BLaER1 treated with 17β-estradiol and CSF1 and Interleukin-3, amounts not matched to agents 10 nM and 100 nM (cell line): ENCODE measurements around the gene MYOD1.

Experiments
- H3K27ac ChIP-seq, 11 experiments: shearing (Covaris generic); formaldehyde crosslinking; 2 replicates each; pipeline ENCODE4 v1.8.1; 2022
- H3K27me3 ChIP-seq, 11 experiments: shearing (Covaris generic); formaldehyde crosslinking; 2 replicates each; pipeline ENCODE4 v1.8.1; 2022
- H3K36me3 ChIP-seq, 11 experiments: shearing (Covaris generic); formaldehyde crosslinking; 2 replicates each; pipeline ENCODE4 v1.8.1; 2022
- H3K4me1 ChIP-seq, 10 experiments: shearing (Covaris generic); formaldehyde crosslinking; 2 replicates each; pipeline ENCODE4 v1.8.1; 2022
- H3K4me2 ChIP-seq, 11 experiments: shearing (Covaris generic); formaldehyde crosslinking; 2 replicates each; pipeline ENCODE4 v1.8.1; 2022
- H3K4me3 ChIP-seq, 10 experiments: shearing (Covaris generic); formaldehyde crosslinking; 2 replicates each; pipeline ENCODE4 v1.8.1; 2022
- H3K9ac ChIP-seq, 11 experiments: shearing (Covaris generic); formaldehyde crosslinking; 2 replicates each; pipeline ENCODE4 v1.8.1; 2022
- H3K9me3 ChIP-seq, 11 experiments: shearing (Covaris generic); formaldehyde crosslinking; replicated peaks in 1 of 11; 2 replicates each; pipeline ENCODE4 v1.8.1; 2022
- H4K20me1 ChIP-seq, 11 experiments: shearing (Covaris generic); formaldehyde crosslinking; 2 replicates each; pipeline ENCODE4 v1.8.1; 2022
- Cebpa-rat ChIP-seq, 11 experiments: shearing (Covaris generic); IDR thresholded peaks; 2 replicates each; pipeline ENCODE4 v1.8.1; 2022

Gene MYOD1

GRCh38 chr11:17716807-17717206, 2.6 kb upstream of the MYOD1 start:
- no peak overlapping the region for H3K4me2 ChIP-seq
- no peak for TF ChIP-seq Cebpa-rat (IDR thresholded peaks at IDR 0.05)
- no peak overlapping the region for H3K4me3 ChIP-seq
- H4K20me1 ChIP-seq = peaks cover 0 to 13% (median 0%) of the 10 kb centered on the region in 11 experiments; a peak in 2 of 22 replicates
- H3K36me3 ChIP-seq = no peaks in the 10 kb centered on the region
- H3K27ac ChIP-seq = no peak overlapping the region
- peaks cover 24 to 47% (median 39%) of the 10 kb centered on the region in 11 experiments for H3K27me3 ChIP-seq
- H3K9ac ChIP-seq = no peak overlapping the region
- H3K9me3 ChIP-seq = peaks cover 0 to 21% (median 12%) of the 10 kb centered on the region in 11 experiments; a peak in 15 of 22 replicates
- H3K4me1 ChIP-seq = peaks cover 0 to 13% (median 0%) of the 10 kb centered on the region in 10 experiments; a peak in 4 of 20 replicates

DNA sequence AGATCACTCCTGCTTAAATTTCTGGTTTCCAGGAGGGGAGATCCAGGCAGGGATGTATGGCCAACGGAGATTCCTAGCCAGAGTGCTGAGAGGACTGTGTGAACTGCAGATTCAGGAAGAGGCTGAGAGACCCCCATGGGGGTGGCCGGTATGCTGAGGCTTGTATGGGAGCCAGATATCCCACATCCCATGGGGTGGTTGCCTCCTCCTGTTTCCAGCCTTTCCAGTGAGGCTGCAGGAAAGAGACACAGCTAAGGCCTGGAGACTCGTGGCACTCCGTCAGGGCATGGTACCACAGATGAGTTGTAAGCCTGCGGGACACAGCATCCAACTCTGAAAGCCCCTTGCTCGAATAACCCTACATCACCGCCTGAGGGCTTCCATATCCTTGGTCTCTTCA, 1.4 kb upstream of the MYOD1 start:
- Histone ChIP-seq H3K27me3 (peaks cover 35 to 59% (median 51%) of the 10 kb centered on the region in 11 experiments), H3K36me3 (no peaks in the 10 kb centered on the region), H3K9me3 (peaks cover 0 to 22% (median 12%) of the 10 kb centered on the region in 11 experiments; a peak in 15 of 22 replicates), H3K4me3 (no peak overlapping the region), H3K27ac (no peak overlapping the region), H3K4me1 (peaks cover 0 to 15% (median 0%) of the 10 kb centered on the region in 10 experiments; a peak in 4 of 20 replicates), H3K9ac (no peak overlapping the region), H4K20me1 (peaks cover 0 to 14% (median 0%) of the 10 kb centered on the region in 11 experiments; a peak in 3 of 22 replicates), H3K4me2 (no peak overlapping the region)
- no peak for TF ChIP-seq Cebpa-rat (IDR thresholded peaks at IDR 0.05)

DNA sequence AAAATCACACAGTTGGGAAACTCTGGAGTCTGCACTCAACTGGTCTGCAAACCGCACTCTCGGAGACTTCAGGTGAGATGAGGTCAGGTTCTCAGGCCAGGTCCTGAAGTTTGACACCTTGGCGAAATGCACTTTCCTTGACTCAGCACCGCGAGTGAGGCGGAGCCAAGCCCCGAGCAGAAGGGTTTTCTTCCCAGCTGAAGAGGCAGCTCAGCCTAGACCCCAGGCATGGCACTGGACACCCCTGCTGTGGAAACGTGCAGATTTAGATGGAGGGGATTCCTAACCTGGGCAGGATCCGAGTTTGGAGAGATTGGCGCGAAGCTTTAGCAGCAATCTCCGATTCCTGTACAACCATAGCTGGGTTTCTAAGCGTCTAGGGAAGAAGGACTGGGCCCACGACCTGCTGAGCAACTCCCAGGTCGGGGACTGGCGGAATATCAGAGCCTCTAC, 835 bp upstream of the MYOD1 start:
- H4K20me1 ChIP-seq = peaks cover 0 to 14% (median 0%) of the 10 kb centered on the region in 11 experiments; a peak in 3 of 22 replicates
- no peak overlapping the region for H3K9ac ChIP-seq
- H3K9me3 ChIP-seq = peaks cover 0 to 22% (median 12%) of the 10 kb centered on the region in 11 experiments; a peak in 15 of 22 replicates
- H3K4me3 ChIP-seq = no peak overlapping the region
- no peak overlapping the region for H3K27ac ChIP-seq
- H3K27me3 ChIP-seq = peaks cover 35 to 64% (median 57%) of the 10 kb centered on the region in 11 experiments
- H3K4me1 ChIP-seq = peaks cover 0 to 15% (median 0%) of the 10 kb centered on the region in 10 experiments; a peak in 4 of 20 replicates
- no peaks in the 10 kb centered on the region for H3K36me3 ChIP-seq
- no peak for TF ChIP-seq Cebpa-rat (IDR thresholded peaks at IDR 0.05)
- H3K4me2 ChIP-seq = no peak overlapping the region

DNA sequence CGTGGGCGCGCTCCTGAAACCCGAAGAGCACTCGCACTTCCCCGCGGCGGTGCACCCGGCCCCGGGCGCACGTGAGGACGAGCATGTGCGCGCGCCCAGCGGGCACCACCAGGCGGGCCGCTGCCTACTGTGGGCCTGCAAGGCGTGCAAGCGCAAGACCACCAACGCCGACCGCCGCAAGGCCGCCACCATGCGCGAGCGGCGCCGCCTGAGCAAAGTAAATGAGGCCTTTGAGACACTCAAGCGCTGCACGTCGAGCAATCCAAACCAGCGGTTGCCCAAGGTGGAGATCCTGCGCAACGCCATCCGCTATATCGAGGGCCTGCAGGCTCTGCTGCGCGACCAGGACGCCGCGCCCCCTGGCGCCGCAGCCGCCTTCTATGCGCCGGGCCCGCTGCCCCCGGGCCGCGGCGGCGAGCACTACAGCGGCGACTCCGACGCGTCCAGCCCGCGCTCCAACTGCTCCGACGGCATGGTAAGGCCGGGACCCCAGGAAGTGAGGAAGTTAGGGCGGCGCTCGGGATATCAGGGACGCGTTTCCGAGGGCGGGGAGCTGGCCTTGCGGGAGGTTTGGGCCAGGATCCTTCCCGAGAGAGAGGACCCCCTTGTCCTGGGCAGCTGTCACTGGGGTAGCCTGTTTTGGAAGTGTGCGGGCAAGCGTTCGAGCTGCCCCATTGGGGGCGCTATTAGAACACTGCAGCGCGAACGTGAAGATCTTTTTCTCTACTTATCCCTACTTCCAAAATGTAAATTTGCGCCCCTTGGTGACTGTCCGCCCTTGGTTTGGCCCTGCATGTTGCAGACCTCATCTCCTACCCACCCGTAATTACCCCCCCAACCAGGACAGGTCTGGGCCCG, 796 bp downstream of the MYOD1 start:
- Histone ChIP-seq H3K36me3 (no peaks in the 10 kb centered on the region), H3K27me3 (peaks cover 35 to 67% (median 59%) of the 10 kb centered on the region in 11 experiments), H3K9ac (no peak overlapping the region), H3K9me3 (peaks cover 0 to 22% (median 12%) of the 10 kb centered on the region in 11 experiments; a peak in 15 of 22 replicates), H3K4me3 (peak overlapping the region in 6 of 10 experiments; percentile 16 to 38 (median 29); a peak in 9 of 20 replicates), H3K27ac (no peak overlapping the region), H4K20me1 (peaks cover 0 to 14% (median 0%) of the 10 kb centered on the region in 11 experiments; a peak in 3 of 22 replicates), H3K4me2 (peak overlapping the region; percentile 5 to 74 (median 43); a peak in 16 of 22 replicates), H3K4me1 (peaks cover 0 to 15% (median 0%) of the 10 kb centered on the region in 10 experiments; a peak in 4 of 20 replicates)
- no peak for TF ChIP-seq Cebpa-rat (IDR thresholded peaks at IDR 0.05)

GRCh38 chr11:17720796-17721171, 1.4 kb downstream of the MYOD1 start:
- peaks cover 0 to 14% (median 0%) of the 10 kb centered on the region in 11 experiments; a peak in 3 of 22 replicates for H4K20me1 ChIP-seq
- TF ChIP-seq Cebpa-rat (IDR thresholded peaks at IDR 0.05) = no peak
- H3K4me1 ChIP-seq = peaks cover 0 to 15% (median 0%) of the 10 kb centered on the region in 10 experiments; a peak in 4 of 20 replicates
- H3K9me3 ChIP-seq = peaks cover 0 to 22% (median 12%) of the 10 kb centered on the region in 11 experiments; a peak in 15 of 22 replicates
- H3K9ac ChIP-seq = no peak overlapping the region
- H3K4me2 ChIP-seq = peak overlapping the region; percentile 5 to 74 (median 43); a peak in 19 of 22 replicates
- no peak overlapping the region for H3K27ac ChIP-seq
- H3K36me3 ChIP-seq = no peaks in the 10 kb centered on the region
- peaks cover 35 to 67% (median 59%) of the 10 kb centered on the region in 11 experiments for H3K27me3 ChIP-seq
- peak overlapping the region in 8 of 10 experiments; percentile 1 to 38 (median 22); a peak in 10 of 20 replicates for H3K4me3 ChIP-seq

- H3K4me1 ChIP-seq = peaks cover 0 to 15% (median 0%) of the 10 kb centered on the region in 10 experiments; a peak in 4 of 20 replicates
- H3K9ac ChIP-seq = no peak overlapping the region
- peak overlapping the region; percentile 5 to 74 (median 43); a peak in 19 of 22 replicates for H3K4me2 ChIP-seq
- no peak for TF ChIP-seq Cebpa-rat (IDR thresholded peaks at IDR 0.05)
- no peaks in the 10 kb centered on the region for H3K36me3 ChIP-seq
- H3K27ac ChIP-seq = no peak overlapping the region
- H4K20me1 ChIP-seq = peaks cover 0 to 14% (median 0%) of the 10 kb centered on the region in 11 experiments; a peak in 3 of 22 replicates
- H3K27me3 ChIP-seq = peaks cover 35 to 67% (median 59%) of the 10 kb centered on the region in 11 experiments
- H3K4me3 ChIP-seq = peak overlapping the region in 7 of 10 experiments; percentile 1 to 38 (median 26); a peak in 9 of 20 replicates
- H3K9me3 ChIP-seq = peaks cover 0 to 22% (median 12%) of the 10 kb centered on the region in 11 experiments; a peak in 15 of 22 replicates
Observed at GRCh38 chr11:17721242-17721999, 2.0 kb downstream of the MYOD1 start.

- Histone ChIP-seq H3K27me3 (peaks cover 35 to 67% (median 59%) of the 10 kb centered on the region in 11 experiments), H3K4me2 (peak overlapping the region in 2 of 11 experiments; percentile 5 to 44; a peak in 1 of 22 replicates), H3K9ac (no peak overlapping the region), H4K20me1 (peaks cover 0 to 14% (median 0%) of the 10 kb centered on the region in 11 experiments; a peak in 3 of 22 replicates), H3K9me3 (peaks cover 0 to 22% (median 12%) of the 10 kb centered on the region in 11 experiments; a peak in 15 of 22 replicates), H3K4me1 (peaks cover 0 to 15% (median 0%) of the 10 kb centered on the region in 10 experiments; a peak in 4 of 20 replicates), H3K36me3 (no peaks in the 10 kb centered on the region), H3K27ac (no peak overlapping the region), H3K4me3 (no peak overlapping the region)
- TF ChIP-seq Cebpa-rat (IDR thresholded peaks at IDR 0.05) = no peak
Observed at GRCh38 chr11:17722000-17722643, 2.8 kb downstream of the MYOD1 start.
